Lower lobe of right lung (tissue), 2 donors: ENCODE data around the gene BTBD10. TPM values are rescaled to one million over a fixed set of nuclear protein-coding genes. Genes with fewer than 3 reads are reported as not detected.

Experiments
- ATAC-seq, 2 donors: fragments of 200-7000 bp; cut with Tn5 transposase; one replicate each; pipeline ENCODE4 v1.9.1; 2020 to 2022; ENCODE audit warnings: mild to moderate bottlenecking in 2 of 2, moderate library complexity in 2 of 2
- DNase-seq: peaks from one replicate; pipeline ENCODE4 v3.0.0-alpha.2; 2020
- H3K27ac ChIP-seq: fragments of 200-600 bp; one replicate; pipeline ENCODE4 v1.8.0; 2022
- H3K27me3 ChIP-seq: fragments of 200-600 bp; one replicate; pipeline ENCODE4 v1.8.0; 2022; ENCODE audit warnings: low read depth
- H3K36me3 ChIP-seq: fragments of 200-600 bp; one replicate; pipeline ENCODE4 v1.8.0; 2022; ENCODE audit warnings: mild to moderate bottlenecking
- H3K4me1 ChIP-seq: fragments of 200-600 bp; one replicate; pipeline ENCODE4 v1.8.0; 2022
- H3K4me3 ChIP-seq: fragments of 200-600 bp; one replicate; pipeline ENCODE4 v1.8.0; 2022; ENCODE audit warnings: mild to moderate bottlenecking
- H3K9me3 ChIP-seq: fragments of 200-600 bp; one replicate; pipeline ENCODE4 v1.8.0; 2022
- intact Hi-C: fragments of 100-400 bp; cut with DNase I; formaldehyde crosslinking; loops from one replicate; pipeline ENCODE4 v1.11.0; 2022
- total RNA-seq: library from RNA; stranded (reverse); fragmentation: NEBNext Ultra II Directional; extraction: Animal tissue kit (Norgen Biotek cat#: 25700); gene quantifications from one replicate; pipeline ENCODE4 v1.2.1, GENCODE V29; 2021
- TF ChIP-seq, protein P1 (sequence below): fragments of 200-600 bp; IDR thresholded peaks from one replicate; pipeline ENCODE4 v1.8.0; 2022; ENCODE audit warnings: antibody characterized with exemption, mild to moderate bottlenecking
- donor health status: DM: no; HTN: yes; CAD: no; lungs with severe emphysema.

The BTBD10 gene
- total RNA-seq, 1 donor from 2014 or later, result 25.1 TPM

DNA sequence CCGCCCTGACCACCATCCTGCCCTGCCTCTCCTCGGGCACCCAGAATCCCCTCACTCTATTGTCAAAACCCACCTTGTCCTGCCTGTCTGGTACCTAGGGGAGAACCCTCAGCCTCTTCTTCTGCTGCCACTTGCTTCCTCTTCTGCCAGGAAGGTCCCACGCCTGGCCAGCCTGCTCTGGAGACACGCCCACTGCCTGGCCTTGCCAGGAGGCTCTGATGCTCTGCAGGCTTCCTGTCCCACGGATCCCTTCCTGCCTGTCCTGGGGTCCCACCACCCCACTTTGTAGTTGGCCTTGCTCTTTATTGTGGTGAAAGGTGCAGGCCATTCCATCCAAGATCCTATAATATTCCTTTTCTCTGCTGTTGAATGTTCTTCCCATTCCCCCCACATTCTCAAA, 122.0 kb downstream of the BTBD10 start:
- DNase-seq, result peak; percentile 63
- ATAC-seq, result no peak
- no peaks in the 10 kb centered on the region for H3K27me3 ChIP-seq
- H3K9me3 ChIP-seq, result no peaks in the 10 kb centered on the region
- peaks cover 5% of the 10 kb centered on the region for H3K36me3 ChIP-seq
- no peak overlapping the region for H3K4me3 ChIP-seq
- TF ChIP-seq, protein P1, sequence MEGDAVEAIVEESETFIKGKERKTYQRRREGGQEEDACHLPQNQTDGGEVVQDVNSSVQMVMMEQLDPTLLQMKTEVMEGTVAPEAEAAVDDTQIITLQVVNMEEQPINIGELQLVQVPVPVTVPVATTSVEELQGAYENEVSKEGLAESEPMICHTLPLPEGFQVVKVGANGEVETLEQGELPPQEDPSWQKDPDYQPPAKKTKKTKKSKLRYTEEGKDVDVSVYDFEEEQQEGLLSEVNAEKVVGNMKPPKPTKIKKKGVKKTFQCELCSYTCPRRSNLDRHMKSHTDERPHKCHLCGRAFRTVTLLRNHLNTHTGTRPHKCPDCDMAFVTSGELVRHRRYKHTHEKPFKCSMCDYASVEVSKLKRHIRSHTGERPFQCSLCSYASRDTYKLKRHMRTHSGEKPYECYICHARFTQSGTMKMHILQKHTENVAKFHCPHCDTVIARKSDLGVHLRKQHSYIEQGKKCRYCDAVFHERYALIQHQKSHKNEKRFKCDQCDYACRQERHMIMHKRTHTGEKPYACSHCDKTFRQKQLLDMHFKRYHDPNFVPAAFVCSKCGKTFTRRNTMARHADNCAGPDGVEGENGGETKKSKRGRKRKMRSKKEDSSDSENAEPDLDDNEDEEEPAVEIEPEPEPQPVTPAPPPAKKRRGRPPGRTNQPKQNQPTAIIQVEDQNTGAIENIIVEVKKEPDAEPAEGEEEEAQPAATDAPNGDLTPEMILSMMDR, result no peak
- intact Hi-C loops, result no loop called here
- peaks cover 33% of the 10 kb centered on the region for H3K4me1 ChIP-seq
- H3K27ac ChIP-seq, result no peak overlapping the region

DNA sequence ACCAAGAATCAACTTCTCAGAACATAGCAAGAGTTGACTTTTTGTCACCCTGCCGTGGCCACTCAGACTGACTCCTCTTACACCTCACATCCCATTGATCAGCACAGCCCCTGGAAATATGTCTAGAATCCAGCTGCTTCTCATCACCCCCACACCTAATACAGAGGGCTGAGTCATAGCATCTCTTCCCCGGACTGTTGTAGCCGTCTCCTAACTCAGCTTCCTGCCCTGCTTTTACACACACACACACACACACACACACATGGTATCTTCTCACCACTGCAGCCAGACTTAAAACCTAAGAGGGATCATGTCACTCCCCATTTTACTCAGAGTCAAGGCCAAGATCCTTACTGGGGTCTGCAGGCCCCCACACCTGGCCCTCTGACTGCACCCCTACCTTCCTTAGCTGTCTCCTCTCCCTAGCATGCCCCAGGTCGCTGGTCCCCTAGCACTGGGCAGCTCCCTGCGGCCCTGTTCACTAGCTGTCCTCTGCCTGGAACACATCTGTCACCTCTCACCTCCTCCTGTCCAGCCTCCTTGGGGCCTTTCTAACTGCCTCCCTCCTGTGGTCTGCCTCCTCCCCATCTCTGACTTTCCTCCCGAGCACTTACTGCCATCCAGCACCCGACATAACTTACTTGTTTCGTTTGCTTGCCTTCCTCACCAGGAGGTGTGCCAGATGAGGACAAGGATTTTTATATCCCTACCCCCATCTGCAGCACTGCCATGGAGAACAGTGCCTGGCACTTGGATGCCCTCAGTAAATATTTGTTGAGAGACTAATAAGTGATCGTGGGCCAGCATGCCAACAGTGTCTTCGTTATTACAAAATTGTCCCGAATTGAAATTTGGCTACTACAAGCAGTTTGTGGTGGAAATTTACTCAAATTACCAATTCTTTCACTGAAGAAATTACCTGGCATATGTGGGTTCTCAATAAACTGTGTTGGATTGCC, 123.5 kb downstream of the BTBD10 start:
- DNase-seq, result no peak
- Histone ChIP-seq H3K4me1 (peaks cover 40% of the 10 kb centered on the region), H3K36me3 (peaks cover 2% of the 10 kb centered on the region), H3K27ac (no peak overlapping the region), H3K4me3 (no peak overlapping the region), H3K9me3 (no peaks in the 10 kb centered on the region), H3K27me3 (no peaks in the 10 kb centered on the region)
- peak; percentile 63 to 66 for ATAC-seq
- intact Hi-C loops, result loop anchor here (2.0 kb wide), 1 partner anchor 131 kb away; no protein-coding TSS in a partner anchor
- TF ChIP-seq, protein P1, result no peak

DNA sequence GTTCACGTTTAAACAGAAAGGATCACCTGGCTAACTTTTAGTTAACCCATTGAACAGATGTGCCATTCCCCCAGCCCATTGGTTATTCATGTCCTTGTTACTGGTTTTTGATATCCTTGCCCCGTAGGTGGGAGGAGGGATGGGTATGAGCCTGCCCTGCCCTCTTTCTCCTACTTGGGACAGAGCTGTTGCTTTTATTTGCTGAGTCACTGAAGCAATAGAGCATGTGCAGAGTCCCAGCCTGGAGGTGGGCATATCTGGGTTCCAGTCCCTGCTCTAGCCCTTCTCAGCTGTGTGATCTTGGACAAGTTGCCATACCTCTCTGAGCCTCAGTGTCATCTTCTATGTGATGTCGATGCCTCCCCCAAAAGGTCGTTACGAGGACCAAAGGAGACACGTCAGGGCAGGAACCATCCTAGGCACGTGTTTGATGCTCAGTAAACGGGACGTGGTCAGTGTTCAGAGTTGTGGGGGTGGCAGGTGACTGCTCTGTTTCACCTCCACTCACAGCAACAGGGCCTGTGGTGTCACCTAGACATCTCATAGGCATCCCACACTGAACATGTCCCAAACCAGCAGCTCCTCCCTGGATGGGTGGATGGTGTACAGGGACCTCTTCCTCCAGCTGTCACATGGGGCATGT, 124.5 kb downstream of the BTBD10 start:
- Histone ChIP-seq H3K36me3 (no peaks in the 10 kb centered on the region), H3K9me3 (no peaks in the 10 kb centered on the region), H3K4me1 (peaks cover 46% of the 10 kb centered on the region), H3K27ac (peak overlapping the region; percentile 63), H3K27me3 (no peaks in the 10 kb centered on the region), H3K4me3 (peak overlapping the region; percentile 22)
- intact Hi-C loops, result loop anchor here (2.0 kb wide), 1 partner anchor 130 kb away; no protein-coding TSS in a partner anchor
- DNase-seq (no peak), ATAC-seq (peak; percentile 51 to 70)
- TF ChIP-seq, protein P1, result no peak

DNA sequence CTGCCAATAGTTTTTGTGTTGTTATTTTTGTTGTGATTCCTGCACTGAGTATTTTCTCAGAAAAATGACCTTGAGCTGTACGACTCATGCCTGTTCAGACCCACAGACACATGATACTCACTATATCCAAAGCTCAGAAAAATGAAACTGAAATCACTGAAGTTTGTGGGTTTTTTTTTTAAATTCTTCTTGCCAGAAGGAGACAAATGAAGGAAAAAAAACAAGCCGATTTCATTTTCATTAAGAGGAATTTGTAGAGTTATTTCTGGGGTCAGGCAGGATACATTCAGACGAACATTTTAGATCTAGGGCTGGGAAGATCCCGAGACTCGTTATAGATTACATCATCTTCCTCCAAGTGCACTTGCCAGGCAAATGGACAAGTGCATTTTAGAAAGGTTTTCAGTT, 125.0 kb downstream of the BTBD10 start:
- H3K27ac ChIP-seq, result peak overlapping the region; percentile 63
- peak overlapping the region; percentile 22 for H3K4me3 ChIP-seq
- no peaks in the 10 kb centered on the region for H3K27me3 ChIP-seq
- H3K4me1 ChIP-seq, result peaks cover 51% of the 10 kb centered on the region
- ATAC-seq (peak; percentile 7 to 55), DNase-seq (no peak)
- TF ChIP-seq, protein P1, result no peak
- no peaks in the 10 kb centered on the region for H3K9me3 ChIP-seq
- intact Hi-C loops, result loop anchor here (2.0 kb wide), 1 partner anchor 129 kb away; no protein-coding TSS in a partner anchor
- H3K36me3 ChIP-seq, result no peaks in the 10 kb centered on the region

Other genes starting within 250 kb of the BTBD10 start
- gene BMAL1, start 185.4 kb downstream of the BTBD10 start, total RNA-seq, result 25.2 TPM
- gene PTH, start 32.8 kb upstream of the BTBD10 start, total RNA-seq, result not detected
- 65.3 TPM for gene FAR1, start 205.4 kb upstream of the BTBD10 start, total RNA-seq